ENCODE data around the gene TIGIT.

- TF ChIP-seq, protein P1, sequence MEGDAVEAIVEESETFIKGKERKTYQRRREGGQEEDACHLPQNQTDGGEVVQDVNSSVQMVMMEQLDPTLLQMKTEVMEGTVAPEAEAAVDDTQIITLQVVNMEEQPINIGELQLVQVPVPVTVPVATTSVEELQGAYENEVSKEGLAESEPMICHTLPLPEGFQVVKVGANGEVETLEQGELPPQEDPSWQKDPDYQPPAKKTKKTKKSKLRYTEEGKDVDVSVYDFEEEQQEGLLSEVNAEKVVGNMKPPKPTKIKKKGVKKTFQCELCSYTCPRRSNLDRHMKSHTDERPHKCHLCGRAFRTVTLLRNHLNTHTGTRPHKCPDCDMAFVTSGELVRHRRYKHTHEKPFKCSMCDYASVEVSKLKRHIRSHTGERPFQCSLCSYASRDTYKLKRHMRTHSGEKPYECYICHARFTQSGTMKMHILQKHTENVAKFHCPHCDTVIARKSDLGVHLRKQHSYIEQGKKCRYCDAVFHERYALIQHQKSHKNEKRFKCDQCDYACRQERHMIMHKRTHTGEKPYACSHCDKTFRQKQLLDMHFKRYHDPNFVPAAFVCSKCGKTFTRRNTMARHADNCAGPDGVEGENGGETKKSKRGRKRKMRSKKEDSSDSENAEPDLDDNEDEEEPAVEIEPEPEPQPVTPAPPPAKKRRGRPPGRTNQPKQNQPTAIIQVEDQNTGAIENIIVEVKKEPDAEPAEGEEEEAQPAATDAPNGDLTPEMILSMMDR (IDR thresholded peaks at IDR 0.05; ENCODE audit: low read depth, low read length): no peak
- no peak for TF ChIP-seq POLR2A (IDR thresholded peaks at IDR 0.05; ENCODE audit: extremely low read depth, insufficient read length)
- no peak for TF ChIP-seq MYC (IDR thresholded peaks at IDR 0.05; ENCODE audit: low read depth, low read length)
- TF ChIP-seq, protein P2, sequence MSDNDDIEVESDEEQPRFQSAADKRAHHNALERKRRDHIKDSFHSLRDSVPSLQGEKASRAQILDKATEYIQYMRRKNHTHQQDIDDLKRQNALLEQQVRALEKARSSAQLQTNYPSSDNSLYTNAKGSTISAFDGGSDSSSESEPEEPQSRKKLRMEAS (IDR thresholded peaks at IDR 0.05; ENCODE audit: low read depth, low read length): no peak
These were observed 19.6 kb downstream of the TIGIT start for GRCh38 chr3:114313426-114313825.
